Spleen (tissue), 7 donors: ENCODE results near the gene UPK1B.

Experiments
- CTCF ChIP-seq, 11 experiments: fragments of 200-600 bp in 7 of 11; fragments of 450-650 bp in 4 of 11; sonication (generic) in 4 of 11; IDR thresholded peaks in 8 of 11; conservative IDR thresholded peaks in 3 of 11; 1 replicate in 7 of 11; 2 replicates in 4 of 11; pipeline versions ENCODE4 v1.4.0 to v1.8.0; 2016 to 2021; ENCODE audit warnings: antibody characterized with exemption in 11 of 11, inconsistent platforms in 4 of 11, mild to moderate bottlenecking in 1 of 11
- POLR2A ChIP-seq, 3 donors: fragments of 450-650 bp; IDR thresholded peaks; one replicate each; pipeline ENCODE4 v1.5.1; 2017; ENCODE audit warnings: antibody characterized with exemption in 3 of 3, mild to moderate bottlenecking in 1 of 3
- POLR2AphosphoS5 ChIP-seq, 3 donors: sonication (generic); formaldehyde crosslinking; IDR thresholded peaks; one replicate each; pipeline ENCODE4 v1.5.1; 2017; ENCODE audit warnings: antibody characterized with exemption in 3 of 3
- donor health status: DM: no; HTN: no; CAD: no; lungs with moderate emphysema.
- donor health status: DM: no; HTN: no; CAD: no.
- donor health status: DM: no; HTN: no; CAD: no.

GRCh38 chr3:119238363-119238762 is 65.0 kb downstream of the UPK1B start:
- TF ChIP-seq POLR2A (IDR thresholded peaks at IDR 0.05) (no peak), CTCF (IDR thresholded peaks at IDR 0.05 in 8 of 11, conservative IDR thresholded peaks at IDR 0.05 in 3 of 11) (no peak), POLR2AphosphoS5 (IDR thresholded peaks at IDR 0.05) (no peak)
